Activated T-helper 2 cell treated with anti-CD3 and anti-CD28 coated beads, Interferon-gamma antibody, Interleukin-2, Interleukin-4, amounts not matched to agents 10 μg/mL and 5 μg/mL and 100 μg/mL, durations not matched to agents 14 hours and 24 hours and 36 hours (primary cell): Measurements from ENCODE around the gene TCP11L2. TPM values are rescaled to one million over a fixed set of nuclear protein-coding genes. Genes with fewer than 3 reads are reported as not detected.

Experiments
- DNase-seq: peaks from one replicate; pipeline ENCODE4 v3.0.0; 2021; ENCODE audit warnings: low spot score
- H3K27ac Mint-ChIP-seq: one replicate; pipeline ENCODE4 v1.8.0; 2021; ENCODE audit warnings: mixed read lengths
- H3K27me3 Mint-ChIP-seq: one replicate; pipeline ENCODE4 v1.8.0; 2021; ENCODE audit warnings: low read depth, mixed read lengths
- H3K36me3 Mint-ChIP-seq: one replicate; pipeline ENCODE4 v1.8.0; 2021; ENCODE audit warnings: low read depth, mixed read lengths
- H3K4me1 Mint-ChIP-seq: one replicate; pipeline ENCODE4 v1.8.0; 2021; ENCODE audit warnings: low read depth, mixed read lengths
- H3K4me3 Mint-ChIP-seq: one replicate; pipeline ENCODE4 v1.8.0; 2021; ENCODE audit warnings: low read depth, mild to moderate bottlenecking, moderate library complexity, mixed read lengths
- H3K9me3 Mint-ChIP-seq: one replicate; pipeline ENCODE4 v1.8.0; 2021; ENCODE audit warnings: mixed read lengths
- intact Hi-C: fragments of 100-400 bp; cut with micrococcal nuclease; formaldehyde crosslinking; loops from one replicate; pipeline ENCODE4 v1.15.1; 2023
- total RNA-seq: library from RNA; stranded (reverse); gene quantifications from 2 replicates; pipeline ENCODE4 v1.2.3, GENCODE V29; 2022

The TCP11L2 gene
- total RNA-seq, 1 donor from 2014 or later, result 4.8 TPM

DNA sequence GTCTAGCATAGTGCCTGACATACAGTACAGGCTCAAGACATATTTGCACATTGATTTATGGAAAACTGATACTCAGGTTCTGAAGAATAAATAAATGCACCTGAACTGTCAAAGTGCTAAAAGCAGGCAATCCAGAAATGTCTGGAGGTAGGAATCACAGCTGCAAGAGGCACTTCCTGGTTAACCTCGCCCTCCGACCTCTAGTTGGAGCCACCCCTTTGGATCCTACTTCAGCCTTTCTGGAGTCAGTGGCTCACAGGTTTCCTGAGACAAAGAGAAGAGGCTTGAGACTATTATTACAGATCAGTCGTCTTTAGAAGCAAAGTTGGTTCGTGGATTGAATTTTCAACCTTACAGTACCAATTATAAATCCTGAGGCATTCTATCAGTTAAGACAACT is 13.0 kb downstream of the TCP11L2 start:
- Mint-ChIP-seq H3K4me3 (no peak overlapping the region), H3K4me1 (peaks cover 5% of the 10 kb centered on the region), H3K27me3 (no peaks in the 10 kb centered on the region), H3K36me3 (peaks cover 7% of the 10 kb centered on the region), H3K27ac (no peak overlapping the region), H3K9me3 (no peaks in the 10 kb centered on the region)
- no peak for DNase-seq
- intact Hi-C loops, result no loop called here

DNA sequence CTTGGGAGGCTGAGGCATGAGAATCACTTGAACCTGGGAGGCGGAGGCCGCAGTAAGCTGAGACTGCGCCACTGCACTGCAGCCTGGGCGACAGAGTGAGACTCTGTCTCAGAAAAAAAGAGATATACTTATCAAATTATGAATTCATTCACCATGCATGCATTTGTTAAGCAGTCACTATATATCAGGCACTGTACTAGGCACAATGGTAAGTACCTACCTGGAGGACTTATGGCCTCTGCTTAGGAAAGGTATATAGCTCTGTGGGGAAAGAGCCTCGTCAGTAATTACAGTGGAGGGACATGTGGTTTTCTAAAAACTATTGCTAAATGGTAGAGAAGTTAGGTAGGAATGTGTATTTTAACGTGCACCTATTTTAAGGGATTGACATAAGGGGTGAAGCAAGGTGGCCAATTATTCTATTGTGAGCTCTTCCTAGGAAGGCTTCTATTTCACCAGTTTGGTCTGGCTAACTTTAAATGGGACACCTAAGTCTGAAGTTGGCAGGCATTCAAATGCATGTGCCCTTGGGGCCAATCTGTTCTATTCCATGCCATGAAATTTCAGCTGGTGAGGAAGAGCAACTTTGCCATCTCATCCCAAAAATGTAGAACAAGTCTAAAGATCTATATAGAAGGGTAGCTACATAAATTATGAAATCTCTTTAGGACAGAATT is 15.0 kb downstream of the TCP11L2 start:
- no peaks in the 10 kb centered on the region for H3K9me3 Mint-ChIP-seq
- no peak for DNase-seq
- no peak overlapping the region for H3K4me3 Mint-ChIP-seq
- no peaks in the 10 kb centered on the region for H3K27me3 Mint-ChIP-seq
- intact Hi-C loops, result no loop called here
- H3K27ac Mint-ChIP-seq, result no peak overlapping the region
- H3K4me1 Mint-ChIP-seq, result peaks cover 3% of the 10 kb centered on the region
- H3K36me3 Mint-ChIP-seq, result peaks cover 12% of the 10 kb centered on the region

GRCh38 chr12:106321139-106321850 is 18.8 kb downstream of the TCP11L2 start:
- no peak overlapping the region for H3K4me3 Mint-ChIP-seq
- H3K36me3 Mint-ChIP-seq, result peaks cover 11% of the 10 kb centered on the region
- intact Hi-C loops, result no loop called here
- no peaks in the 10 kb centered on the region for H3K27me3 Mint-ChIP-seq
- H3K27ac Mint-ChIP-seq, result no peak overlapping the region
- peaks cover 3% of the 10 kb centered on the region for H3K4me1 Mint-ChIP-seq
- DNase-seq, result no peak
- no peaks in the 10 kb centered on the region for H3K9me3 Mint-ChIP-seq

DNA sequence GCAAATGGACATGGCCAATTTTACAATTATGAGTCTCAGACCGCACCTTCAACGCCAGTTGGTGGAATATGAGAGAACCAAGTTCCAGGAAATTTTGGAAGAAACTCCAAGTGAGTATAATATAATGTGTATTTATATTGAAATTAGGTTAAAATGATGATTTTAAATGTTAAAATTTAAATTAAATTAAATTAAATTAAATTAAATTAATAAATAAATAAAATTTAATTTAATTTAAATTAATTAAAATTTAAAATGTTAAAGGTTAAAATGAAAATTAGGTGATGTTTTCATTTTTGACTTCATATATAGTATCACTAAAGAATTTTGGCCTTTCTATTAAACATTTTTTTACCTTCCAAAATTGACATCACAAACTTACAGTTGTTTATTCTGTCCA is 21.0 kb downstream of the TCP11L2 start:
- no peak for DNase-seq
- no peaks in the 10 kb centered on the region for H3K9me3 Mint-ChIP-seq
- H3K4me3 Mint-ChIP-seq, result no peak overlapping the region
- H3K36me3 Mint-ChIP-seq, result peaks cover 11% of the 10 kb centered on the region
- intact Hi-C loops, result no loop called here
- no peak overlapping the region for H3K27ac Mint-ChIP-seq
- H3K4me1 Mint-ChIP-seq, result peaks cover 3% of the 10 kb centered on the region
- no peaks in the 10 kb centered on the region for H3K27me3 Mint-ChIP-seq

DNA sequence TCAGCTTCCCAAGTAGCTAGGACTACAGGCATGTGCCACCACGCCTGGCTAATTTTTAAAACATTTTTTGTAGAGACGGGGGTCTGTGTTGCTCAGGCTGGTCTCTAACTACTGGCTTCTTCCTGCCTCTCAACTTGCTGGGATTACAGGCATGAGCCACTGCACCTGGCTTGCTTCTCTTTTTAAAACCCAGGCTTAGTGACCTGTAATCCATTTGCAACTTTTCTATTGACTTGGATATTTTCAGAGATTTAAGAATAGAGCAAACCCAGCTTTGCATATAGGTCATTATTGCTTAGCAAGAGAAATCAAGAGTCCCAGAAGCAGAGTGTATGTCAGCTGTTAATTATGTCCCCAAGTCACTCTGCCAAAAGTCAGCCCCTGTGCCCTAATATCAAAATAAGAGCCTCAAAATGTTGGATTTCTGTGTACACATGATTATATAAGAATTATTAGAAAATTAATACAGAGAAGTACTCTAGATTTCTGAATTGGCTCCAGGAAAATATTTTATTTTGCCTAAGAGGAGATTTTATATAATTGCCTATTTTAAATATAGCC is 24.9 kb downstream of the TCP11L2 start:
- Mint-ChIP-seq H3K27ac (no peak overlapping the region), H3K9me3 (no peaks in the 10 kb centered on the region)

DNA sequence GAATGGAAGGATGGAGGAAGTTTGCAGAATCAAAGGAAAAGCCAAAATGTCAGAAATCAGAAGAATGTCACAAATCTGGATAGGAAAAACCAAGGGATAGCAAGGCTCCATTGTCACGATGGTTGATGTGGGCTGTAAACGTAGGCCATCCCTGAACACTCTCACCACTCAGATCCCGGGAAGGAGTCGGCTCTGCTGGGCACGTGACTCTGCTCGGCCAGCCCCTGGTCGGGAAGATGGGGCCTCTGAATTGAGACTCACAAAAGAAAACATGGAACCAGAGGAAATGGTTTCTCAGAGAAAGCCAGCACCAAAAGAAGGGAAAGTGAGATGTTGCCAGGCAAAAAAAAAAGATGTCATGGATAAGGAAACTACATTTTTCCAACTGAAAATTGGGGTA is 26.2 kb downstream of the TCP11L2 start:
- intact Hi-C loops, result no loop called here
- Mint-ChIP-seq H3K4me1 (no peaks in the 10 kb centered on the region), H3K27me3 (no peaks in the 10 kb centered on the region), H3K27ac (no peak overlapping the region), H3K36me3 (peaks cover 7% of the 10 kb centered on the region), H3K4me3 (no peak overlapping the region), H3K9me3 (no peaks in the 10 kb centered on the region)
- no peak for DNase-seq

More for the DNA sequence above, 24.9 kb downstream of the TCP11L2 start:
- Mint-ChIP-seq H3K36me3 (peaks cover 10% of the 10 kb centered on the region), H3K4me1 (no peaks in the 10 kb centered on the region), H3K4me3 (no peak overlapping the region), H3K27me3 (no peaks in the 10 kb centered on the region)
- DNase-seq, result no peak
- intact Hi-C loops, result no loop called here

DNA sequence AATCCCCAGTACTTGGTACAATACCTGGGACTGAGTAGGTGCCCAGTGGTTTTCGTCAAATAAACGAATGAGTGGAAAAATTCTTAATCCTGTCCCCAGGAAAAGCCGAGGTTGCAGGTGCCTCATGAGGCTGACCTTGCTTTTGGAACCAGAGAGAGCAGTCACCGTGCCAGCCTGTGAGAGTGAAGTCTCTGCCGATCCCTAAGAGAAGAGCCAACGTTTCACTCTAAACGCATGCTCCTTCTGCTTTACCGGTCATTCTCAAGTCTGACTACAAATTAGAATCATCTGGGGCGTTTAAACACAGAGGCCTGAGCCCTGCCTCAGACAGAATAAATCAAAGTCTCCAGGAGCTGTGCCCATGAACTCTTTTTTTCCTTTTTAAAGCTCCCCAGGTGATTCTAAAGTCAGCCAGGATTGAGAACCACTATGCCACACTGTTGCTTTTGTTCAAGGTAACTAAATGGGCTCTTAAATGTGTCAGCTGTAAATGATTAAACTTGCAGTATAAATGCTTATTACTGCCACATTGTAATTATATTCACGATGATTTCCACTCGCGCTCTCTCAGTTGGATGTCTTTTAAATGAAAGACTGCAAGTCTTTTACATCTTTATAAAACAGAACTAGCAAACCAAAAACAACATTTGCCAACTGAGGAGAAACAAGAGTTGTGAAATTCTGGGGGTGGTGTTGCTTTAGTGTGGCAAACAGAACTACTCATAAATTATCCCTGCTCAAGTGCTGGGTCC is 26.9 kb downstream of the TCP11L2 start:
- no peaks in the 10 kb centered on the region for H3K9me3 Mint-ChIP-seq
- no peaks in the 10 kb centered on the region for H3K27me3 Mint-ChIP-seq
- H3K4me3 Mint-ChIP-seq, result no peak overlapping the region
- DNase-seq, result no peak
- intact Hi-C loops, result no loop called here
- H3K36me3 Mint-ChIP-seq, result peaks cover 3% of the 10 kb centered on the region
- no peak overlapping the region for H3K27ac Mint-ChIP-seq
- no peaks in the 10 kb centered on the region for H3K4me1 Mint-ChIP-seq

DNA sequence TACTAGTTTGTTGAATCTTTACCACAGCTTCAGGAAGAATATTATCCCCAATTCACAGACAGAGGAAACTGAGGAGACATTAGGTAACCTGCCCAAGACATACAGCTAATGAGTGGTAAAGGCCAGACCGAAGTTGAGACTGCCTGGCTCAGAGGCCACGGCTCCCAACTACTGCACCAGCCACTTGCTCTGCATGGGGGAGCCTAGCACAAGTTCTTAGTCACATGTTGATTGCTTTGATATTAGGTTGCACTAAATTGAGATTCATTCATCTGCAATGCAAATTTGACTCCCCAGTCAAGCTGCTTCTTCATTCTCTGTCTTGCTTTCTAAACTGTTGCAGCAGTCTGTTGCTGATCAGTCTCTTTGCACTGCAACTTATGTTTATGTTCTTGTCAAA is 29.1 kb downstream of the TCP11L2 start:
- Mint-ChIP-seq H3K9me3 (no peaks in the 10 kb centered on the region), H3K4me1 (no peaks in the 10 kb centered on the region), H3K36me3 (peaks cover 3% of the 10 kb centered on the region), H3K27me3 (no peaks in the 10 kb centered on the region), H3K27ac (no peak overlapping the region), H3K4me3 (no peak overlapping the region)
- intact Hi-C loops, result no loop called here
- DNase-seq, result no peak

DNA sequence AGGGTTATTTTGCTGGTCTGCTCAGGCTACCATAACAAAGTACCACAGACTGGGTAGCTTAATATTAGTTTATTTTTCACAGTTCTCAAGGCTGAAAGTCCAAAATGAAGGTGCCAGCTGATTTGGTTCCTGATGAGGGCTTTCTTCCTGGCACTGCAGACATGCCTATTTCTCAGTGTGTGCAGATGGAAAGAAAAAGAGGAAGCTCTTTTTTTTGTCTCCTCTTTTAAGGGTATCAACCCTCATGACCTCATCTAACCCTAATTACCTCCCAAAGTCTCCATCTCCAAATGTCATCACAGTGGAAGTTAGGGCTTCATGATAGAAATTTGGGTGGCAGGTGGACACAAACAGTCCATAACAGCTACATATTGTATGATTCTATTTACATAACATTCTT is 30.0 kb downstream of the TCP11L2 start:
- Mint-ChIP-seq H3K4me3 (no peak overlapping the region), H3K27me3 (no peaks in the 10 kb centered on the region), H3K9me3 (no peaks in the 10 kb centered on the region), H3K4me1 (no peaks in the 10 kb centered on the region), H3K36me3 (peaks cover 3% of the 10 kb centered on the region), H3K27ac (no peak overlapping the region)
- DNase-seq, result no peak
- intact Hi-C loops, result no loop called here

GRCh38 chr12:106333010-106333409 is 30.5 kb downstream of the TCP11L2 start:
- intact Hi-C loops, result no loop called here
- no peak overlapping the region for H3K4me3 Mint-ChIP-seq
- peaks cover 3% of the 10 kb centered on the region for H3K36me3 Mint-ChIP-seq
- H3K4me1 Mint-ChIP-seq, result no peaks in the 10 kb centered on the region
- H3K27ac Mint-ChIP-seq, result no peak overlapping the region
- H3K9me3 Mint-ChIP-seq, result no peaks in the 10 kb centered on the region
- DNase-seq, result no peak
- no peaks in the 10 kb centered on the region for H3K27me3 Mint-ChIP-seq

DNA sequence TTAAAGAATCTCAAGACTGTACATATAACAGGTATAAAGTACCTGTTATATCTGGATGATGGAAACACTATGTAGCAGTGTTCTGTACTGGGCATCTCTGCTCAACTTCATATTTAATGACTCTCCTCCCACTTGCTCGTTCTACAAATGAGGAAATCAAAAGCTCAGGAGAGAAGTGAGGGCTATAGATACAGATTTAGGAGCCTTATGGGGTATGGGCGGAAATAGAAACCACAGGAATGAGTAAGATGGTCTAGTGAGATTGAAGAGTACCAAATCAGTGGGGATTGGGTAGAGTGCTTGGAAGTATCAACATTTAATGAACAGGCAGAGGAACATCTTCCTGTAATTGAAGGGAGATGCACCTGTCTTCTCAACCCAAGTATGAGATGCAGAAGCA is 31.2 kb downstream of the TCP11L2 start:
- no peak for DNase-seq
- H3K4me1 Mint-ChIP-seq, result no peaks in the 10 kb centered on the region
- H3K36me3 Mint-ChIP-seq, result peaks cover 3% of the 10 kb centered on the region
- no peak overlapping the region for H3K27ac Mint-ChIP-seq
- H3K27me3 Mint-ChIP-seq, result no peaks in the 10 kb centered on the region
- no peaks in the 10 kb centered on the region for H3K9me3 Mint-ChIP-seq
- intact Hi-C loops, result no loop called here
- no peak overlapping the region for H3K4me3 Mint-ChIP-seq

DNA sequence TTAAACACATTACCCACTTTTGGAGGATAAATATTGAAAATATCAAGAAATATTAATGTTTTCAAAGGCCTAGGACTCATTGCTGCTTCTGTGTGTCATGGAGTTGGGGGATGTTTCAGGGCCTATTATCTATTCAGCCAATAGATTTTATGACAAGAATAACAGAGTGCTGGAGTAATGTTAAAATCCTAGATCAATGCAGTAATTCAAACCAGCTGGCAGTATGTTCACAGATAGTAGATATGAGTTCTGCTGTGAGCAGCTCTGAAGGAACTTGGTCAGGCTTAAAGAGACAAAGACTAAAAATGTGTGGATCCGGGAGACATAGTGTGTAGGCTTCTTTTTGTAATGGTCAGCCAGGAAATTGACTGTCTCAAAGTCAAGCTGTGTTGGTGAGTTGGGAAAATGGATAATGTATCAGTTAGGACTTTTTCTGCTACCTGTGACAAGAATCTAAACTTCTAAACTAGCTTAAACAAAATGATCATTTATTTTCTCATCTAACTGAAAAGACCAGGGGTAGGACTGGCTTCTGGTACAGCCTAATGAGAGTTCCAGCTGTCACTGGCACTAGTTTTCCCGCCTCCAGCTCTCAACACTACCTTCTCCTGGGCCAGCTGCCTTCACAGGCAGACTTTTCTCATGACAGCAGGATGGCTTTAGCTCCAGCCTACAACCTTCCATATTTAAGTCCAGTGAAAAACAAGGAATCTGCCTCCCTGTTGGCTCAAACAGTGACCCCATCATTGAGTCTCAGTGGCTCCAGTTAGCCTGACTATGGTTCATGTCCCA is 38.7 kb downstream of the TCP11L2 start:
- Mint-ChIP-seq H3K27me3 (no peaks in the 10 kb centered on the region), H3K4me3 (no peak overlapping the region), H3K9me3 (no peaks in the 10 kb centered on the region), H3K36me3 (peaks cover under 1% of the 10 kb centered on the region), H3K27ac (no peak overlapping the region), H3K4me1 (no peaks in the 10 kb centered on the region)
- intact Hi-C loops, result no loop called here
- DNase-seq, result no peak
